HCT116 (cell line): ENCODE measurements around the gene LYPD5.

ENCODE experiments used
- CTCF ChIP-seq, 3 experiments: fragments of 200-600 bp in 1 of 3; sonication (generic) in 1 of 3; IDR thresholded peaks in 2 of 3; conservative IDR thresholded peaks in 1 of 3; 2 replicates each; pipeline ENCODE4 v1.5.1; 2012 to 2017; ENCODE audit warnings: low read depth in 2 of 3, low read length in 2 of 3, antibody characterized with exemption in 1 of 3, borderline replicate concordance in 1 of 3, control low read depth in 1 of 3, mild to moderate bottlenecking in 1 of 3, mixed read lengths in 1 of 3, mixed run types in 1 of 3, moderate library complexity in 1 of 3; ENCODE audit not compliant: insufficient read depth in 1 of 3
- EZH2 ChIP-seq: fragments of 200-600 bp; sonication (generic); IDR thresholded peaks from 2 replicates; pipeline ENCODE4 v1.6.1; 2017; ENCODE audit warnings: antibody characterized with exemption, mixed run types
- EZH2phosphoT487 ChIP-seq: fragments of 200-600 bp; IDR thresholded peaks from 2 replicates; pipeline ENCODE4 v1.6.1; 2018; ENCODE audit warnings: antibody characterized with exemption, borderline replicate concordance
- JUND ChIP-seq: IDR thresholded peaks from 2 replicates; pipeline ENCODE4 v1.6.1; 2012
- POLR2A ChIP-seq: IDR thresholded peaks from 2 replicates; pipeline ENCODE4 v1.7.0; 2011; ENCODE audit warnings: borderline replicate concordance; ENCODE audit not compliant: insufficient read depth, insufficient read length; ENCODE audit errors: extremely low read depth
- POLR2AphosphoS5 ChIP-seq: IDR thresholded peaks from 2 replicates; pipeline ENCODE4 v1.6.1; 2011; ENCODE audit warnings: mild to moderate bottlenecking, low read depth, low read length, moderate library complexity
- RAD21 ChIP-seq: IDR thresholded peaks from 2 replicates; pipeline ENCODE4 v1.6.1; 2012; ENCODE audit warnings: low read depth, mild to moderate bottlenecking
- REST ChIP-seq: IDR thresholded peaks from 2 replicates; pipeline ENCODE4 v1.6.1; 2012; ENCODE audit warnings: low read depth
- SIN3A ChIP-seq: IDR thresholded peaks from 2 replicates; pipeline ENCODE4 v1.6.1; 2012; ENCODE audit warnings: low read depth
- SP1 ChIP-seq: IDR thresholded peaks from 2 replicates; pipeline ENCODE4 v1.6.1; 2012; ENCODE audit warnings: low read depth
- SRF ChIP-seq: IDR thresholded peaks from 2 replicates; pipeline ENCODE4 v1.6.1; 2012; ENCODE audit warnings: low read depth
- TCF7L2 ChIP-seq: IDR thresholded peaks from 2 replicates; pipeline ENCODE4 v1.7.0; 2011; ENCODE audit warnings: borderline replicate concordance, inconsistent platforms; ENCODE audit not compliant: insufficient read depth, insufficient read length; ENCODE audit errors: extremely low read depth
- ZBTB33 ChIP-seq: IDR thresholded peaks from 2 replicates; pipeline ENCODE4 v1.6.1; 2011; ENCODE audit warnings: mild to moderate bottlenecking, low read length, moderate library complexity; ENCODE audit not compliant: insufficient replicate concordance; ENCODE audit errors: extremely low read depth

- TF ChIP-seq EZH2, result no peak
- TF ChIP-seq CTCF (IDR thresholded peaks at IDR 0.05 in 2 of 3, conservative IDR thresholded peaks at IDR 0.05 in 1 of 3; ENCODE audit: borderline replicate concordance in 1 of 3, insufficient read depth in 1 of 3, low read depth in 2 of 3, low read length in 2 of 3), result no peak
- TF ChIP-seq POLR2A, result no peak
- TF ChIP-seq POLR2AphosphoS5, result no peak
- no peak for TF ChIP-seq RAD21
- no peak for TF ChIP-seq EZH2phosphoT487
- no peak for TF ChIP-seq REST
- no peak for TF ChIP-seq JUND
- TF ChIP-seq SRF, result no peak
- no peak for TF ChIP-seq SIN3A
- no peak for TF ChIP-seq TCF7L2
- no peak for TF ChIP-seq ZBTB33
- TF ChIP-seq SP1, result no peak
Observed at GRCh38 chr19:43802216-43802951, at the start of gene LYPD5.
